NCI-H2196 treated with DMSO at 0.1 percent for 48 hours (cell line): ENCODE measurements around the gene NUTM2B.
"Not testable (repeated sequence)": the region's sequence is repeated elsewhere in the genome, so short reads cannot be mapped to it uniquely, and the experiment has no call there.

Source experiments
- DNase-seq: peaks from one replicate; lab custom pipeline; 2025; ENCODE audit not compliant: unreplicated experiment; lab: John Stamatoyannopoulos, UW

The NUTM2B gene

GRCh38 chr10:79744844-79745243 lies 41.8 kb downstream of the NUTM2B start:
- DNase-seq, result not testable (repeated sequence)

GRCh38 chr10:79748510-79748909 lies 45.5 kb downstream of the NUTM2B start:
- DNase-seq, result not testable (repeated sequence)

- DNase-seq, result not testable (repeated sequence)
These were observed 50.6 kb downstream of the NUTM2B start for GRCh38 chr10:79753601-79754000.

- DNase-seq, result not testable (repeated sequence)
These were observed 55.4 kb downstream of the NUTM2B start for GRCh38 chr10:79758297-79758993.
